ENCODE results near the gene TBX15.
"Not testable (repeated sequence)": the region's sequence is repeated elsewhere in the genome, so short reads cannot be mapped to it uniquely, and the experiment has no call there.

TBX15 gene

DNA sequence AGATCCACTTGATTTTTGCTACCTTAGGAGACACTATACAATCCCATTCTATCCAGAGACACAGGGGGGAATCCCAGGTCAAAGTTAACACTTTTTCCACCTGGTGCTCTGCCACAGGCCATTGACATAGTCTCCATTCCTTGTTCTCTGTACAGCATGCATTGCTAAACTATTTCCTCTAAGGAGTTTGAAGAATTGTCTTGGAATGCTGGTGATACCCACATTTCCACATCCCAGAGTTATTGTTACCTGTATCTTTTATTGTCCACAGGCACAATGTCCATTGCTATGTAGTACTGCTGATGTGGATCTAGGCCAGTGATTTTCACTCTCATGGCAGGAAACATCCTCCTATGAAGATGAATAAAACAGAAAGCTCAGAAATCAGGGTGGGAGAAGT lies 61.9 kb downstream of the TBX15 start:
- no peak for DNase-seq (ENCODE audit: low spot score)

- no peak for DNase-seq (ENCODE audit: low spot score)
Observed at GRCh38 chr1:118925651-118926050, 62.5 kb downstream of the TBX15 start.

- DNase-seq (ENCODE audit: low spot score), result no peak
Observed at GRCh38 chr1:118923319-118923718, 64.8 kb downstream of the TBX15 start.

DNA sequence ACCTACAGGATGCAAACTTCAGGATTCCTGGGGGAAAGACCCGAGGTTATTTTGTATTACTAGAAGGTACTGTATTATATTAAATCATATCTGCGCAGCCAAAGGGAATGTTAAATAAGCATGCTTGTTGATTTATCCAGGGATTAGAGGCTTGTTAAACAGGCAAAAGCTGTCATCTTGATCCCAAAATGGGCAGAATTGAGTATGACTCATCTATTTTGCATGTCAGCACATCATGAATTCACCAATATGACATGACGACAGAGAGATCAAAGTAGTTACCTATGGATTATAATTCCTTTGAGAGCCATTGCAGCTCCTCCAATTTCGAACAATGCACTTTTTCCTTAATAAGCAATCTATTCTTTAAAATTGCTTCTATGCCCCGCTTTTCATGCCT lies 66.1 kb downstream of the TBX15 start:
- DNase-seq (ENCODE audit: low spot score), result peak; percentile 6

- no peak for DNase-seq (ENCODE audit: low spot score)
Observed at GRCh38 chr1:118920124-118920717, 67.9 kb downstream of the TBX15 start.

DNA sequence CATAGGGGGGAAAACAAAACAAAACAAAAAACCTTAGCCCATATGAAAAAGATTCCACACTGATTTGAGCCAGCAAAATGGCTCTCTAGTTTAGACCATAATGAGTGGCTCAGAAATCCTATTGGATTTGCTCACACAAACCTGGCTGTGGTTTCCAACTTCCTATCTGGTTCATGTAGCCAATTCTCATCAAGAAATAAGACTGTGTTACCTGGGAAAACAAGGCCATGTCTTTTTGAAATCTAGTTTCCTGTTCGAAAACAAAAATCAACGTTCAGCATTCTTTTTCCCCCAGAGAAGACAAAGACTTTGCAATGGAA lies 69.2 kb downstream of the TBX15 start:
- DNase-seq (ENCODE audit: low spot score), result no peak

DNA sequence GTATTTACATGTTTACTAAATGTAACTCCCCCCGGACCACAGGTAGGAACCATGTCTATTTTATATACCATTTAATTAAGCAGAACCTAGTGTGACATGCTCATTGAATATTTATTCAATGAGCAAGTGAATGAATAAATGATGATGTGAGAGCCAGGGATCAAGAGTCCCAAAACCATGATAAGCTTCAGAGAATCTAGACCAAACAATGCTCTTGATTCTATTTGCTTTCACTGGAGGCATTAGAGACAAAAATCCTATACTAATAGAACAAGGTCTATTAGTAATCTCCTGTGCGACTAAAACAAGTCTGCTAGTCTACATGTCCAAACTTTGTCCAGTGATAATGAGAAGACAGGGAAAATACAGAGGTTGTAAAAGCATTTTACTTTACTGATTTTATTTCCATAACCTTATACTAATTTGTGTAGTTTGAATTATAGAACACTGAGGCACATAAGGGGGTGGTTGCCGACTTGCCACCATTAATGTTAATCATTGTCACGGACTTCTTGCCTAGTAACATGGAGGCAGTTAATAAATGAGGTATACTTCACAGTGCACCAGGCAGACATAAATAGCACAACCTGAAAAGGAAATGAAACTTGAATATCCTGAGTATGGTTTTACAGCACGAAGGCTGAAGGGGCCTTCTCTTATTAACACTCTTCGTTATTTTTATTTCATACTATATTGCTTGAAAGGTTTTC lies 69.8 kb downstream of the TBX15 start:
- DNase-seq (ENCODE audit: low spot score), result no peak

- not testable (repeated sequence) for DNase-seq (ENCODE audit: low spot score)
Observed at GRCh38 chr1:118916346-118916745, 71.8 kb downstream of the TBX15 start.

- DNase-seq (ENCODE audit: low spot score), result peak; percentile 77
Observed at GRCh38 chr1:118914379-118915161, 73.6 kb downstream of the TBX15 start.

GRCh38 chr1:118913818-118914217 lies 74.3 kb downstream of the TBX15 start:
- no peak for DNase-seq (ENCODE audit: low spot score)

DNA sequence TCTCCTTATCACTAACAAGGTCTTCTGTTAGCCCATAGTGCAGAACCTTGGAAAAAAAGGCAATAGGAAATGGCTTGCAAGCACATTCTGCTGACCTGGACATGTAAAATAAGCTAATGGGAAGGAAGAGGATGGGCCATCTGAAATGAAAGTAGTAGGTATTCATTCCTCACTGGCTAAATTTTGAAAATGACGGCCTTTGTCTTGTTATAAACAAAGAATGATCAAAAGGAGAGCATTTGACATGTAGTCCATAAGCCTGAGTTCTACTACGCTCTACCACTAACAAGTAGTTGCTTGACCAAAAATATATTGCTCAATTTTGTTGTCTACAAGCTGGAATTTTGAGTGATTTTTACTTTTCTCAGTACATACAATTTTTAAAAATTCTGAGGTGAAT lies 75.6 kb downstream of the TBX15 start:
- DNase-seq (ENCODE audit: low spot score), result no peak

- DNase-seq (ENCODE audit: low spot score), result no peak
Observed at GRCh38 chr1:118911571-118911970, 76.6 kb downstream of the TBX15 start.

DNA sequence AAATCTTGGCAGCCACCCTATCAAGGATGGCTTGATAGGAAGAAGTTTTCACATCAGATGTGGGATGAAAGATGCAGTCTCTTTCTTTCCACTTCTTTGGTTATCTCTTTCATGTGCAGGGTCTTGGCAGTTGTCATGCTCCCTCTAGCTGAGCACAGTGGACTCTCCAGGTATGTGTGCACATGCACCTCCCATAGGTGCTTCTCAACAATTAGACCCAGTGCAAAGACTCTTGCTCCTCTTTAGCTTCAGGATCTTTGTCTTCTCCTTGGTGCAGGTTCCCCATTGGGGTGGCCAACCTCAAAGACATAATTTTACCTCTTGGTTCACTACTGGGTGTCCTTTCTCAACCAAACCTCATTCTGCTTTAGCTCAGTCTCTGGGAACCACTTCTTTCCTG lies 80.7 kb downstream of the TBX15 start:
- peak; percentile 5 for DNase-seq (ENCODE audit: low spot score)

DNA sequence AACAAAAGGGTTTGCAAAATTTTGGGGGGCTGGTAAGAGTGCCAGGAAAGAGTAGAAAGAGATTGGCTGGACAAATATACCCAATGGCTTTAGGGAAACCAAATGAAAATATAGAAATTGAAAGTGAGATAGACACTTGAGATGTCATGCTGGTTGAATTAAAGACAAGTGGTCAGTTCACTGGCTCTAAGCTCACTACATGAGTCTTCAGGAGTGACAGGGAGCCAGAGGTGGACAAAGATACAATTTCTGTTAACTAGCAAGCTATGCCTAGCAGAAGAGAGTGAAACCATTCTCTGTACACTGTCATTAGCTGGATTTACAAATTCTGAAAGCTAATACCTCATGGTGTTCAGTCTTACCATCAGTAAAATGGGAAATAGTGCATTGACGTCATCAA lies 82.5 kb downstream of the TBX15 start:
- DNase-seq (ENCODE audit: low spot score), result no peak

- no peak for DNase-seq (ENCODE audit: low spot score)
Observed at GRCh38 chr1:118905196-118905595, 82.9 kb downstream of the TBX15 start.

GRCh38 chr1:118902711-118903191 lies 85.4 kb downstream of the TBX15 start:
- no peak for DNase-seq (ENCODE audit: low spot score)

DNA sequence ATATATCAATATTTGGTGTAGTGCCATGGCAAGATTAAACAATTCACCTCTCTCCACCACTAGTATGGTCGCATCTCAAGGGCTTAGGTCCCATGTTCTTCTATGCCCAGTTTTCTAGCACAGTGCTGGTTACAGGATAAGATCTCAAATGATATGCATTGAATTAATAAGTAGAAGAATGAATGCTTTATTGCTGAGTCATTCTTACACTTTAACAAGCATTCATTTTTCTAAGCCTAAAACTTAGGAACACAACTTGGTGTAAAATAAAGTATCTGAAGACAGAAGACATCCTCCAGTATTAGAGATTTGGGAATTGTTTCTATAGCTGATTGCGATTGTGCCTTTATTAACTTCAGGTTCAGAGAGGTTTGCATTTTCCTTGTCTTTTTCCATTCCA lies 85.8 kb downstream of the TBX15 start:
- DNase-seq (ENCODE audit: low spot score), result no peak

GRCh38 chr1:118900643-118901440 lies 87.3 kb downstream of the TBX15 start:
- no peak for DNase-seq (ENCODE audit: low spot score)

DNA sequence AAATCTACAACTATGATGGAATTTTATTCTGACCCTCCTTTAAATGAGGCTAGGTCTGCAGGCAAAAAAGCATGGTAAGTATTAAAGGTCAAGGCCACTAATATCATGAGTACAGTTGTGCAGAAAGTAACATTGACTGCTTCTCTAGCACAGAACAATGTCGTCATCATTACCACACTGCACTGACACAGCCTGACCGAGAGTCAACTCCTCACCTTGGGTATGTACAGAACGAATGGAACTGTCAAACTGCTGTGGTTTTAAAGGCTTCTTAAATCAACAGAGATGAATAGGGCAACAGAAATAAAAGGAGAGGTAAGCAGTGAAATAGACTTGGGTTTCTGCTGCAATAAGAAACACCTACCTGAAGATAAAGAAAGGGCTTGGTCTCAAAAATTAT lies 88.8 kb downstream of the TBX15 start:
- DNase-seq (ENCODE audit: low spot score), result no peak

DNA sequence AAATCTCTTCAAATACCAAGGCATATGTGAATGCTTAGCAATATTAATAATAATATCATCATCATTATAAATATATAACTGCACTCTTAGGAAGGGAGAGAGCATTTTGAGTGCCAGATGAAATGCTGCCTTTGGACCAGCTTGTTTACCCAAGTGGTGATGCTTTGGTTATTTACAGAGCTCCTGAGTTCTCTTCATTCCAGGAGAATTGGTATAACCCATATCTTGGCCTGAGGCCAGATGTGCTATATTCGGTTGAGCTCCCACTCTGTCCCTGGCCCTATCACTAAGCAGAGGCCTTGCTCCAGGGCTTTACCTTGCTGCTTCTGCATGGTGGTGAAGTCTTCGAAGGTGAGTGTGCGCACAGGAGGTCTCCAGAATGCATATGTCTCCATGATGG lies 89.4 kb downstream of the TBX15 start:
- DNase-seq (ENCODE audit: low spot score), result no peak

- no peak for DNase-seq (ENCODE audit: low spot score)
Observed at GRCh38 chr1:118896416-118896815, 91.7 kb downstream of the TBX15 start.

GRCh38 chr1:118894836-118895235 lies 93.3 kb downstream of the TBX15 start:
- DNase-seq (ENCODE audit: low spot score), result no peak

Data from SW480 (cell line).